Panc1 (cell line): ENCODE results near the gene FJX1. TPM values are rescaled to one million over a fixed set of nuclear protein-coding genes. Genes with fewer than 3 reads are reported as not detected.

Source experiments
- ATAC-seq: fragments of 200-7000 bp; cut with Tn5 transposase; 2 replicates; pipeline ENCODE4 v1.9.1; 2020; ENCODE audit warnings: mild to moderate bottlenecking, moderate library complexity
- BruUV-seq: library from RNA; stranded (reverse); fragments of 400-500 nt; replicated peaks from 2 replicates; lab custom pipeline; 2021; lab: Mats Ljungman, UMichigan
- CTCF ChIA-PET: fragments of 300-600 bp; sonication (Branson Sonifier 250); formaldehyde crosslinking; loops from one replicate; lab custom pipeline; 2022; ENCODE audit warnings: antibody characterized with exemption; lab: Charles Lee
- POLR2A ChIA-PET: fragments of 300-600 bp; sonication (Branson Sonifier 250); formaldehyde crosslinking; loops from one replicate; lab custom pipeline; 2022; ENCODE audit warnings: antibody characterized with exemption; lab: Charles Lee
- DNase-seq: peaks from one replicate; pipeline ENCODE4 v3.0.0-alpha.2; 2010; ENCODE audit warnings: low read depth, low spot score
- H3K27ac ChIP-seq: 2 replicates; pipeline ENCODE4 v1.5.1; 2011; ENCODE audit warnings: mild to moderate bottlenecking, low read length, inconsistent platforms
- H3K27me3 ChIP-seq: fragments of 200-500 bp; sonication (Bioruptor generic); 2 replicates; pipeline ENCODE4 v1.6.0; 2014; ENCODE audit warnings: low read length, inconsistent platforms; ENCODE audit not compliant: control insufficient read depth, insufficient read depth
- H3K36me3 ChIP-seq: fragments of 200-500 bp; sonication (Bioruptor generic); 2 replicates; pipeline ENCODE4 v1.5.1; 2014; ENCODE audit warnings: inconsistent platforms, mild to moderate bottlenecking, low read length, moderate library complexity; ENCODE audit not compliant: control insufficient read depth, insufficient read depth
- H3K4me1 ChIP-seq: 2 replicates; pipeline ENCODE4 v1.5.1; 2011; ENCODE audit warnings: inconsistent platforms, mild to moderate bottlenecking, low read length, moderate library complexity; ENCODE audit not compliant: control insufficient read depth, insufficient read depth
- H3K4me3 ChIP-seq, 2 experiments: 2 replicates each; pipeline ENCODE4 v1.5.1; 2011 to 2012; ENCODE audit warnings: low read depth in 2 of 2, low read length in 2 of 2, mild to moderate bottlenecking in 2 of 2, inconsistent platforms in 1 of 2, moderate library complexity in 1 of 2
- H3K9me3 ChIP-seq: fragments of 200-500 bp; sonication (Bioruptor generic); 2 replicates; pipeline ENCODE4 v1.5.1; 2014; ENCODE audit warnings: low read depth, mild to moderate bottlenecking, inconsistent platforms, low read length, moderate library complexity; ENCODE audit not compliant: control insufficient read depth, insufficient read depth
- POLR2AphosphoS5 ChIP-seq: IDR thresholded peaks from 2 replicates; pipeline ENCODE4 v1.6.1; 2012; ENCODE audit warnings: mild to moderate bottlenecking, low read depth, low read length, moderate library complexity
- SIN3A ChIP-seq: IDR thresholded peaks from 2 replicates; pipeline ENCODE4 v1.6.1; 2012; ENCODE audit warnings: low read depth, mild to moderate bottlenecking, low read length, moderate library complexity, borderline replicate concordance; ENCODE audit not compliant: insufficient read depth
- TCF7L2 ChIP-seq: IDR thresholded peaks from 2 replicates; pipeline ENCODE4 v1.6.1; 2011; ENCODE audit warnings: mild to moderate bottlenecking, low read depth, low read length, inconsistent platforms
- in situ Hi-C: cut with HindIII; loops from 2 replicates; pipeline ENCODE4 v1.10.0; 2016; ENCODE audit warnings: low sequenced_read_pairs, low pct_unique_long_range_greater_than_20kb
- intact Hi-C: fragments of 100-400 bp; cut with micrococcal nuclease; formaldehyde crosslinking; loops from one replicate; pipeline ENCODE4 v1.10.0; 2022; ENCODE audit not compliant: unreplicated experiment
- total RNA-seq: library from RNA; stranded (reverse); gene quantifications from one replicate; pipeline ENCODE4 v1.2.1, GENCODE V29; 2021; ENCODE audit not compliant: unreplicated experiment
- TF ChIP-seq, protein P1 (sequence below), 2 experiments: IDR thresholded peaks; 2 replicates each; pipeline ENCODE4 v1.6.1; 2011 to 2012; ENCODE audit warnings: low read depth in 2 of 2, control low read depth in 1 of 2, low read length in 1 of 2, mild to moderate bottlenecking in 1 of 2, moderate library complexity in 1 of 2; ENCODE audit not compliant: insufficient read depth in 1 of 2
- TF ChIP-seq, protein P2 (sequence below): fragments of 450-650 bp; IDR thresholded peaks from 2 replicates; pipeline ENCODE4 v1.5.1; 2017; ENCODE audit warnings: mild to moderate bottlenecking

FJX1 gene
- total RNA-seq, 1 experiment from 2014 or later = 31.1 TPM

DNA sequence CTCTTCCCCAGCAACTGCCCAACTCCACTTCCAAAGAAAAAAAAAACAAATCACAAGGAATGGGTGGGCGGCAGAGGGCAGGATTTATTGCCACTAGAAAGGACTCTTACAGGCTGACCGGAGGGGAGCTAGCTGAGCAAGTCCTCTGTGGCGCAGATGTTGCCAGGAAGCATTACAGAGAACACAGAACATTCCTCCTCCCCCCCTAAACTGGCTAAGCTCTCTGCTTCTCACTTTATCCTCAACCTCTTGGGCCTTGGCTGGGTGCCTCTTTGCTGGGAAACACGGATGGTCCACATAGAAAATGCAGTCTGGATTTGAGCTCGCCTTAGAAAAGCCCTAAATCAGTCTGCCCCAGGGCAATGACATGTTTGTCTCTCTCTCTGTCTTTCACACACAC is 12.6 kb upstream of the FJX1 start:
- TF ChIP-seq, protein P1, sequence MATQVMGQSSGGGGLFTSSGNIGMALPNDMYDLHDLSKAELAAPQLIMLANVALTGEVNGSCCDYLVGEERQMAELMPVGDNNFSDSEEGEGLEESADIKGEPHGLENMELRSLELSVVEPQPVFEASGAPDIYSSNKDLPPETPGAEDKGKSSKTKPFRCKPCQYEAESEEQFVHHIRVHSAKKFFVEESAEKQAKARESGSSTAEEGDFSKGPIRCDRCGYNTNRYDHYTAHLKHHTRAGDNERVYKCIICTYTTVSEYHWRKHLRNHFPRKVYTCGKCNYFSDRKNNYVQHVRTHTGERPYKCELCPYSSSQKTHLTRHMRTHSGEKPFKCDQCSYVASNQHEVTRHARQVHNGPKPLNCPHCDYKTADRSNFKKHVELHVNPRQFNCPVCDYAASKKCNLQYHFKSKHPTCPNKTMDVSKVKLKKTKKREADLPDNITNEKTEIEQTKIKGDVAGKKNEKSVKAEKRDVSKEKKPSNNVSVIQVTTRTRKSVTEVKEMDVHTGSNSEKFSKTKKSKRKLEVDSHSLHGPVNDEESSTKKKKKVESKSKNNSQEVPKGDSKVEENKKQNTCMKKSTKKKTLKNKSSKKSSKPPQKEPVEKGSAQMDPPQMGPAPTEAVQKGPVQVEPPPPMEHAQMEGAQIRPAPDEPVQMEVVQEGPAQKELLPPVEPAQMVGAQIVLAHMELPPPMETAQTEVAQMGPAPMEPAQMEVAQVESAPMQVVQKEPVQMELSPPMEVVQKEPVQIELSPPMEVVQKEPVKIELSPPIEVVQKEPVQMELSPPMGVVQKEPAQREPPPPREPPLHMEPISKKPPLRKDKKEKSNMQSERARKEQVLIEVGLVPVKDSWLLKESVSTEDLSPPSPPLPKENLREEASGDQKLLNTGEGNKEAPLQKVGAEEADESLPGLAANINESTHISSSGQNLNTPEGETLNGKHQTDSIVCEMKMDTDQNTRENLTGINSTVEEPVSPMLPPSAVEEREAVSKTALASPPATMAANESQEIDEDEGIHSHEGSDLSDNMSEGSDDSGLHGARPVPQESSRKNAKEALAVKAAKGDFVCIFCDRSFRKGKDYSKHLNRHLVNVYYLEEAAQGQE (IDR thresholded peaks at IDR 0.05; ENCODE audit: insufficient read depth in 1 of 2, low read depth in 2 of 2, low read length in 1 of 2) = no peak
- TF ChIP-seq, protein P2, sequence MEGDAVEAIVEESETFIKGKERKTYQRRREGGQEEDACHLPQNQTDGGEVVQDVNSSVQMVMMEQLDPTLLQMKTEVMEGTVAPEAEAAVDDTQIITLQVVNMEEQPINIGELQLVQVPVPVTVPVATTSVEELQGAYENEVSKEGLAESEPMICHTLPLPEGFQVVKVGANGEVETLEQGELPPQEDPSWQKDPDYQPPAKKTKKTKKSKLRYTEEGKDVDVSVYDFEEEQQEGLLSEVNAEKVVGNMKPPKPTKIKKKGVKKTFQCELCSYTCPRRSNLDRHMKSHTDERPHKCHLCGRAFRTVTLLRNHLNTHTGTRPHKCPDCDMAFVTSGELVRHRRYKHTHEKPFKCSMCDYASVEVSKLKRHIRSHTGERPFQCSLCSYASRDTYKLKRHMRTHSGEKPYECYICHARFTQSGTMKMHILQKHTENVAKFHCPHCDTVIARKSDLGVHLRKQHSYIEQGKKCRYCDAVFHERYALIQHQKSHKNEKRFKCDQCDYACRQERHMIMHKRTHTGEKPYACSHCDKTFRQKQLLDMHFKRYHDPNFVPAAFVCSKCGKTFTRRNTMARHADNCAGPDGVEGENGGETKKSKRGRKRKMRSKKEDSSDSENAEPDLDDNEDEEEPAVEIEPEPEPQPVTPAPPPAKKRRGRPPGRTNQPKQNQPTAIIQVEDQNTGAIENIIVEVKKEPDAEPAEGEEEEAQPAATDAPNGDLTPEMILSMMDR = no peak
- TF ChIP-seq TCF7L2 (no peak), SIN3A (no peak), POLR2AphosphoS5 (no peak)
- no peak for DNase-seq
- intact Hi-C loops (no loop called here), in situ Hi-C loops (no loop called here)
- no peaks in the 10 kb centered on the region for H3K4me1 ChIP-seq
- no peak overlapping the region for H3K27ac ChIP-seq
- POLR2A ChIA-PET = no interaction called here
- no peak overlapping the region for H3K4me3 ChIP-seq
- no peaks in the 10 kb centered on the region for H3K36me3 ChIP-seq
- no TSS peak for BruUV-seq
- H3K27me3 ChIP-seq = peaks cover 27% of the 10 kb centered on the region
- ATAC-seq = no peak
- H3K9me3 ChIP-seq = no peaks in the 10 kb centered on the region
- CTCF ChIA-PET = interaction anchor here (0.6 to 0.7 kb wide), 2 partner anchors 118 to 811 kb away, joined by 3 read pairs; no protein-coding TSS in a partner anchor

GRCh38 chr11:35606206-35606605 is 12.1 kb upstream of the FJX1 start:
- CTCF ChIA-PET = interaction anchor here (0.6 to 0.7 kb wide), 2 partner anchors 118 to 810 kb away, joined by 3 read pairs; no protein-coding TSS in a partner anchor
- POLR2A ChIA-PET = no interaction called here
- Histone ChIP-seq H3K4me3 (no peak overlapping the region), H3K27ac (no peak overlapping the region), H3K9me3 (no peaks in the 10 kb centered on the region), H3K36me3 (no peaks in the 10 kb centered on the region), H3K27me3 (peaks cover 28% of the 10 kb centered on the region), H3K4me1 (no peaks in the 10 kb centered on the region)
- no TSS peak for BruUV-seq
- in situ Hi-C loops (no loop called here), intact Hi-C loops (no loop called here)
- no peak for TF ChIP-seq POLR2AphosphoS5
- TF ChIP-seq, protein P1 (IDR thresholded peaks at IDR 0.05; ENCODE audit: insufficient read depth in 1 of 2, low read depth in 2 of 2, low read length in 1 of 2) = no peak
- TF ChIP-seq, protein P2 = no peak
- TF ChIP-seq SIN3A = no peak
- no peak for TF ChIP-seq TCF7L2
- ATAC-seq (no peak), DNase-seq (no peak)
